NCI-H82 treated with DMSO at 0.1 percent for 48 hours (cell line): ENCODE measurements around the gene CSN2.

ENCODE experiments used
- DNase-seq: peaks from one replicate; lab custom pipeline; 2025; ENCODE audit not compliant: unreplicated experiment; lab: John Stamatoyannopoulos, UW

Gene CSN2

GRCh38 chr4:69907151-69907550 lies 58.4 kb downstream of the CSN2 start:
- no peak for DNase-seq
